ENCODE measurements around the gene VPREB3.
"Not testable (repeated sequence)": the region's sequence is repeated elsewhere in the genome, so short reads cannot be mapped to it uniquely, and the experiment has no call there.

The VPREB3 gene

DNA sequence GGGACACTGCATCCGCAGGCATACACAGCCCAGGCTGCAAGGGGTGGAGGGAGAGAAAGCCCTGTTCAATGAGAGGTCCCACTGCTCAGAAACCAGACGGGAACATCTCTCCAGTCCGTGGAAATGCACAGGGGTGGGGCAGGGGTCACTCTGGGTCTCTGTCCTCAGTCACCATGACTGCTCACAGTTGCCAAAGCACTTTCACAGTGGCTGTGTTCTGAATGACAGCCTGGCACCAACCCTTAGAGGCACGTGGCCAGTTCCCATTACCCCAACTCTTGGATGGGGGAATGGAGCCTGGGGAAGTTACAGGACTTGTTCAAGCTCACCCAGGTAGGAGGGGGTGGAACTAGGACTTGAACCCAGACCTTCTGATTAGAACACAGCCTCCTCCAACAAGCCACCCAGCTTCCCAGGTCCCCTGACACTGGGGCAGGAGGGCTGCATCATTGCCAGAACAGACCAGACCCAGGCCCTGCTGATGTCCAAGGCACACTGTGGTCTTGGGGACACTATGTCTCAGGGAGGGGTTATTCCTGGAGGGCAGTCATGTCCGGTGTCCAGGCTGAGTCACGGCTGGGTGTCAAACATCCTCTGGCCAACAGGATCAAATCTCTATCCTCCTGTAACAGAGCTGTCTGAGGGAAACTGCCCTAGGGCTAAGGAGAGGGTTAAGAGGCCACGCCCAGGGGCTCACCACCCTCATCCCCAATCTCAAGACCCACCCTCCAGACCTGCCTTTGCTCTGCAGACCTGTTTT lies 11.5 kb downstream of the VPREB3 start:
- no peak for DNase-seq (ENCODE audit: low read depth in 2 of 2)

DNA sequence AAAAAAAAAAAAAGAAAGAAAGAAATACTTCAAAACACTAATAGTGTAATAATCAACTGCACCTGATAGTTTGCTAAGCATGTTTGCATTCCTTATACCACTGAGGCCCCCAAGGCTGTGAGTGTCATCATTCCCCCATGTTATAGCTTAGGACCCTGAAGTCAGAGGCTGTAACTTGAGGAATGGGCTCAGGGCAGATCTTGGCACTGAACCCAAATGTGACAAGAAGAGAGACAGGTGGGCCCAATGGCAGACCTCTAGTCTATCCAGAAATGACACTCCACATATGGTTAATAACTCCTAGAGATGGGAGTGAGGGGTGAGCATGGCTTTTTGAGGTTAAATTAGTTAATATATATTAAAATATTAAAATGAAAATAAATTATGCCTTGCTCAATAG lies 16.5 kb downstream of the VPREB3 start:
- DNase-seq (ENCODE audit: low read depth in 2 of 2) = no peak

DNA sequence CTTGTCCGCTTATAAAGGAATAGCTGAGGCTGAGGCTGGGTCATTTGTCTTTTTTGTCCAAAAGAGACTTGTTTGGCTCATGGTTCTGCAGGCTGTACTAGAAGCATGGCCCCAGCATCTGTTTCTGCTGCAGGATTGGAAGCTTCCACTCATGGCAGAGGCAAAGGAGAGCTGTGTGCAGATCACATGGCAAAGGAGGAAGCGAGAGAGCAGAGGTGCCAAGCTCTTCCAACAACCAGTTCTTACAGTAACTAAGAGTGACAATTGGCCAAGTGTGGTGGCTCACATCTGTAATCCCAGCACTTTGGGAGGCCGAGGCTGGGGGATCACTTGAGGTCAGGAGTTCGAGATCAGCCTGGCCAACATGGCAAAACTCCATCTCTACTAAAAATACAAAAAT lies 26.1 kb downstream of the VPREB3 start:
- not testable (repeated sequence) for DNase-seq (ENCODE audit: low read depth in 2 of 2)

DNA sequence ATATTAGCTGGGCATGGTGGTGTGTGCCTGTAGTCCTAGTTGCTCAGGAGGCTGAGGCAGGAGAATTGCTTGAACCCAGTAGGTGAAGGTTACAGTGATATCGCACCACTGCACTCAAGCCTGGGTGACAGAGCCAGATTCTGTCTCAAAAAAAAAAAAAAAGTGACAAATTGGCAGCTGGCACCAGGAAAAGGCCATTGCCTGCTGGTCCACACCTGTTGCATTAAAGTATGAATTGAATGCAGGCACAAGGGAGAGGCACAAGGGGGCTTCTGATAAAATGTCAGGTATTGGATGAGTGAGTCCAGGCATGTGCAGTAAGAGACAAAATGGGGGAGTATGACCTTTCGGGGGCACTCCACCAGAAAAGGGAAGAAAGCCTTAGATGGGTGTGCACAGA lies 31.5 kb downstream of the VPREB3 start:
- no peak for DNase-seq (ENCODE audit: low read depth in 2 of 2)

DNA sequence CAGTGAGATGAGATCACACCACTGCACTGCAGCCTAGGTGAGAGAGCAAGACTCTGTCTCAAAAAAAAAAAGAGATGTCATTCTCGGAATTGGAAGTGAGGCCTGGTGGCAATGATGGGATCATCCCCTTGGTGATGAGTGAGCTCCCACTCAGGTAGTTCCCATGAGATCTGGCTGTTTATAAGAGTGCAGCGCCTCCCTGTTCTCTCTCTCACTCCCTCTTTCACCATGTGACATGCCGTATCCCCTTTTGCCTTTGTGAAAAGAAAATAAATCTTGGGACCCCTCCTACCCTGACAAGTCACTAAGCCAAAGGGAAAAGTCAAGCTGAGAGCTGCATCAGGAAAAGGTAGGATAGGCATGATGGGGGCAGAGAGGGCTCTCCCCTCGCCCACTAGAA lies 32.1 kb downstream of the VPREB3 start:
- no peak for DNase-seq (ENCODE audit: low read depth in 2 of 2)

DNA sequence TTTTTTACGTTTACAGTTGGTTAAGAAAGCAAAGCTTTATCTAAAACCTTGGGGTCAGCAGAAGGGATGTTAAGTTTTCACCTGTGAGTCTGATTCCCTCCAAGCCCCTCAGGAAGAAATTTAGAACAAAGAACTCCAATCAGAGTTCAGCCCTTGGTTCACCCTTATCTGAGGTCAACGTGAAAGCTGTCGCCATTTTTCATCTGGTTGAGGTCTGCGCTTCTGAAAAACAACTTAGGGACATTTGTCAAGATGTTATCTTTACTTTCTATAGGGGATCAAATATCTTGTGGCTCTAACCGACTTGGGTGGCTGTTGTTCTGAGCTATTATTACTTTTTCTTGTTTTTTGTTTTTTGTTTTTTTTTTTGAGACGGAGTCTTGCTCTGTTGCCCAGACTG lies 33.4 kb downstream of the VPREB3 start:
- DNase-seq (ENCODE audit: low read depth in 2 of 2) = no peak

DNA sequence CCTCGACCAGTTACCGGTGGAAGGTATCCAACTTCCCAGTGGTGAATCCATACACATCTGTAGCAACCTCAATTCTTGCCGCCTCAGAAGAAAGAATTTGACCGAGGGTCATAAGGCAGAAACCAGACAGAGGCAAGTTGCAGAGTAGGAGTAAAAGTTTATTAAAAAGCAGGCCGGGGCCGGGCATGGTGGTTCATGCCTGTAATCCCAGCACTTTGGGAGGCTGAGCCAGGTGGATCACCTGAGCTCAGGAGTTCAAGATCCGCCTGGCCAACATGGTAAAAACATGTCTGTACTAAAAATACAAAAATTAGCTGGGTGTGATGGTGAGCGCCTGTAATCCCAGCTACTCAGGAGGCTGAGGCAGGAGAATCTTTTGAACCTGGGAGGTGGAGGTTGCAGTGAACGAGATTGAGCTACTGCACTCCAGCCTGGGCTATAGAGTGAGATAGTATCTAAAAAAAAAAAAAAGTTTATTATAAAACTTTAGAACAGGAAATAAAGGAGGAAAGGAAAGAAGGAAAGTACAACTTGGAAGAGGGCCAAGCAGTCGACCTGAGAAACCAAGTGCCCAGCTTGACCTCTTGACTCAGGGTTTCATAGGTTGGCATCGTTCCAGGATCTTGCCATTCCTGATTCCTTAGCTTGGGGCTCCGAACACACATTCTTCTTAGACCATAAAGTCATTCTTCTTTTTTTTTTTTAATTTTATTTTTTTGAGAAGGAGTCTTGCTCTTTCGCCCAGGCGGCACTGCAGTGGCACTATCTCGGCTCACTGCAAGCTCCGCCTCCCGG lies 35.7 kb downstream of the VPREB3 start:
- DNase-seq (ENCODE audit: low read depth in 2 of 2) = no peak

DNA sequence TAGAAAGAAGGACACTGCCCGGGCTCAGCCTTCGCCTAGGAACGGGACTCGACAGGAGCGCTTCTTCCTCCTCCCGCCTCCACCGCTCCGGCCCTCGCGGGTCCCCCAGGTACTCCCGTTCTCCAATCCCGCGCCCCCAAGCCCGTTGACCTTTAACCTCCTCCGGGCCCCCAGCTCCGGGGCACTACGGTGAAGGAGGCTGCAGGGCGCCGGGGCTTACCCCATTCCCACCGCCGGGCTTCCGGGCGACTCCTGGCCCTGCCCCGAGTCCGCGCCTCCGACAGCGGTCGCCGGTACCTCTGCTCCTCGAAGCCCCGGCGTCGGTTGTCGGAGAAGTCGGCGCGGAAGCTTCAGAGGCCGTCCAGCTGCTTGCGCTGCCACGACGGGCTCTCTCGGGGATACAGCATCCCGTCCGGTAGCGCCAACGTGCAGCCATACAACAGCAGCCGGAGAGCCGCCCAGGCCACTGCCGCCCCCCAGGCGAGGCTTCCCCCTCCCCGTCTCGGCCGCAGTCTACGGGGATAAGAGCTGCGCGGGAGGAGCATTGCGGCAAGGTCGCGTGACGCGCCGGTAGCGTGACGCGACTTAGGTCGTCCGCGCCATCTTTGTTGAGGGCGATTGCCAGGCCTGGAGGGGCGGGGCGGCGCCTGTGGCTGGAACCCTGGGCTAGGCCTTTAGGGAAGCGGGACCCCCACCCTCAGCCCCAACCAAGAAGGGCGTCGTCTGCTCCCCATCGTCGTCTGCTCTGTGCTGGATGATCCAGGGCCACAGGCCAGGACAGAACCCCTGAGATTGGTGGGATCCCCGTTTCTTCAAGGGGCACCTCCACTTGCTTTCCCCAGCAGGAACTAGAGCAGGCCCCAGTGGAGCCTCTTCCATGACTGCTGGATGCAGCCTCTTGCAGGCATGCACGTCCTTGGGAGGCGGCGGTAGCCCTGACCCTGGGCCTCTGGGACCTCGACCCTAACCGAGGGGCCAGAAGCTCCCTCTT lies 37.1 kb downstream of the VPREB3 start:
- DNase-seq (ENCODE audit: low read depth in 2 of 2) = peak; percentile 71 to 74

DNA sequence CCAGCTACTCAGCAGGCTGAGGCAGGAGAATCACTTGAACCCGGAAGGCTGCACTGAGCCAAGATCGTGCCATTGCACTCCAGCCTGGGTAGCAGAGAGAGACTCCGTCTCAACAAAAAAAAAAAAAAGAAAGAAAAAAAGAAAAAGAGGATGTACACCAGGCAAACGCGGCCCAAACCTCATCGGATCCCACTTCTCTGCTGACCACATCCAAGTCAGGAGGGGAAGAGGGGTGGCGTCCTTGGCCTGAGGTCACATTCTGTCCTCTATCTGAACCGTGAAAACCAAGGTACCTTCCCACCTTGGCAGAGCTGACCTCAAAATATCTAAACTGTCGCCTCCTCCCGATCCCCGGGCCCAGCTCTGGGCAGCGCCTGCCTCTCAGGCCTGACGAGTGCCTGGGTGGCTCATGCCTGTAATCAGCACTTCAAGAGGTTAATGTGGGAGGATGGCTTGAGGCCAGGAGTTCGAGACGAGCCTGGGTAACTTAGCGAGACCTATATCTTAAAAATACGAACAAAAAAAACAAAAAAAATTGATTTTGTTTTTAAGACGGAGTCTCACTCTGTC lies 38.3 kb downstream of the VPREB3 start:
- DNase-seq (ENCODE audit: low read depth in 2 of 2) = no peak

DNA sequence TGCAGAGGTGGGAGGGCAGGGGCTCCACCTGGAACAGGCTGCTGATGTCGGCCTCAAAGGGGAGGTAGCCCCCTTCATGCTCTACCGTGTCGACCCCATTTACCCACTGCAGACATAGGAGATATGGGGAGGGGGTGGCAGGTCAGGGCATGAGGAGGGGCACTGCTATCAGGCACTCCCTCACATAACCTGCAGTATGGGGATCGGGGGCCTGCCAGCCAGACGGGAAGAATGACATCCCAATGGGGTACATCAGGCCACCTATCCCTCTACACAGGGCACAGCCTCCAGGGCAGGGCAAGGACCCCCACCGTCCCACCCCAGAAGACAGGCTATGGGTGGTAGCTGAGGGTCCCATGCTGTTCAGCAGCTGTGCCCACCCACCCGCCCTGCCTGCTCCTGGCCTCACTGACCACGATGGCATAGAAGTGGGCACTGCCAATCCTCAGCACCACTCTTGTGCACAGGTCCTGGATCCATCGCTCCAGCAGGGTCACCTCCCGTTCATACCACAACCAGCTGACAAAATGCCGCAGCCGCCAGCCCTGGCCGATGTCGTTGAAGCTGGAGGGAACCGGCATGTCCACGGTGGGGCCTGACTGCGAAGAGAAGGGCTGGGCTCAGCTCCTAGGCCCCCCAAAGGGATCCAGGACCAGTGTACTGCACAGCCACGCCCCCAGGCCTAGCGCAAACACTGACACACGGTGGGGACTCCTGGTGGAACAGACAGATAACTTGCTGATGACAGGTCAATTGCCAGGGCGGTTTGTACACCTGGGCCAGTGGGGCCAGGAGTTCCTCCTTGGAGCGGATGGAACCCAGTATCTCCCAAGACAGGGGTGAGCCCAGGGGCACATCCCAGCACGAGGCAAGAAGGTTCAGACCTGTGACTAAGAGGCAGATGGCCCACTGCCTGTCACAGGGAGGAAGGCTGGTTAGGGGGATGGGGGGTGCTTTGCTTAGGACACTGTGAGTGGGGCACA lies 39.3 kb downstream of the VPREB3 start:
- DNase-seq (ENCODE audit: low read depth in 2 of 2) = no peak

DNA sequence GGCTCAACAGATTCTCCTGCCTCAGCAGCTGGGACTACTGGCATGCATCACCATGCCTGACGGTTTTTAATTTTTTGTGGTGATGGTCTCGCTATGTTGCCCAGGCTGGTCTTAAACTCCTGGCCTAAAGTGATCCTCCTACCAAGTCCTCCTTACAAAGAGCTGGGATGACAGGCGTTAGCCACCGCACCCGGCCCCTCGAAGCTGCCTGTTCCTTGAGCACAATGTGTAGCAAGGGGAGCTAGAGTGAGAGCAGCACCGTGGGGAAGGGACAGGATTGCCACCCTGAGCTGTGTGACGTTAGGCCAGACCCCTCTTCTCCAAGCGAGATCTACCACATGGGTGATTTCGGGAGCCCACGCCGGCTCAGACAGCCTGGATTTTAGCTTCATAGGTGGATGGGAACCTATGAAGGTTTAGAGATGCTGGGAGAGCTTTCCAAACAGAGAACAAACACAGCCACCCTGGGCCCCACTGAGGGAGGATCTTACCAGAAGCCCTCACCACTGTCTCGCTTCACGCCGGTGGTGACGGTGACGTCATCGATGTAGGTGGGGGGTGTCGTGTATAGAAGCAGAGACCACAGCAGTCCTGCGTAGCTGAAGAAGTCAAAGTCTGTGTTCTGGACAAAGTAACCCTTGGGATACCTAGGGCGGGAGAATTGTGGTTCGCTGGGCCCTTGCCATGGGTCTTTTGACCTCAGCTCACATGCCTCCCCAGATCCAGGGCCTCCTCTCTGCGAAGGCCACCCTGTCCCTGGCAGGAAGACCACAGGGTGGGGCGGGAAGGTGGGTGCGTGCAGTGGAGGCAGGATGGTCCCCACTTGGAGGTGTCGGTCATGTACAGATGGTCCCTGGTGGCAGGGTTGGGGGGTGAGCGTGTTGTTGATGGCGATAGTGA lies 40.3 kb downstream of the VPREB3 start:
- DNase-seq (ENCODE audit: low read depth in 2 of 2) = no peak

DNA sequence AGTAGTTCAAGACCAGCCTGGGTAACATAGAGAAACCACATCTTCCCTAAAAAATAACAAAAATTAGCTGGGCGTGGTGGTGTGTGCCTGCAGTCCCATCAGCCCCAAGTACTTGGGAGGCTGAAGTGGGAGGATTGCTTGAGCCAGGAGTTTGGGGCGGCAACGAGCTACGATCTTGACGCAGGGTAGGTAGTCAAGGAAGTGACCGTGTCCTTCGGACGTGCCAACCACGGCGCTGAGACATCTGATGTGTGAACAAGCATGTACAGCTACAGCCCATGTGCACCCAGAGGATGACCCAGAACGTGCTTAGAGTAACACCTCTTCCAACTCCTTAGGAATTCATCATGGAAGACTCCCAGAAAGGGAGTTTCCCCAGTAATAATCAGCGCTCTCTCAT lies 42.0 kb downstream of the VPREB3 start:
- no peak for DNase-seq (ENCODE audit: low read depth in 2 of 2)

DNA sequence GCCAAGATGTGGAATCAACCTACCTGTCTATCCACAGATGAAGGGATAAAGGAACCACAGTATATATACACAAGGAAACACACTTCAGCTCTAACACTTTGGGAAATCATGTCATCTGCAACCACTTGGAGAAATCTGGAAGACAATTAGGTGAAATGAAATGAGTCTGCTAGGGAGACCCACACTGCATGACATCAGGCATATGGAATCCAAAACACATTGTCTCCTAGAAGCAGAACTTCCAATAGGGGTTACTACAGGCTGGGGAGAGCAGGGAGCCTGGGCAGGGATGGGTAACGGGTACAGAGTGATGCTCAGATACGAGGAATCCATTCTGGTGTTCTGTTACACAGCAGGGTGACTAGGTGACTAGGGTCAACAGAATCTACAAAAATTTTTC lies 45.1 kb downstream of the VPREB3 start:
- DNase-seq (ENCODE audit: low read depth in 2 of 2) = no peak

DNA sequence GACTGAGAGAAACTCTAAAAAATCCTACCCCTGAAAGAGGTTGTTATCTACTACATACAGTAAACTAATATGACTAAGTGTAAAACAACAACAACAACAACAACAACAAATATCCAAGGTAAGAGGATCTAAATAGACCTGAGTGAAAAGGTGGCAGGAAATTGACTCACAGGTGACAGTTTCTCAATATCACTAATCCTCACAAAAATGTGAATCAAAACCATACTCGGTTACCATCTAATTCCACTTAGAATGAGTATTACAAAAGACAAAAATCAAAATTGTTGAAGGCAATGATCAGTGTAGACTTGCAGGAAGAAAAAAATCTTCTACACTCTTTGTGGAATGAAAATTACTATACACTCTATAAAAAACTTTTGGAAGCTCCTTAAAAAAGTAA lies 46.0 kb downstream of the VPREB3 start:
- no peak for DNase-seq (ENCODE audit: low read depth in 2 of 2)

DNA sequence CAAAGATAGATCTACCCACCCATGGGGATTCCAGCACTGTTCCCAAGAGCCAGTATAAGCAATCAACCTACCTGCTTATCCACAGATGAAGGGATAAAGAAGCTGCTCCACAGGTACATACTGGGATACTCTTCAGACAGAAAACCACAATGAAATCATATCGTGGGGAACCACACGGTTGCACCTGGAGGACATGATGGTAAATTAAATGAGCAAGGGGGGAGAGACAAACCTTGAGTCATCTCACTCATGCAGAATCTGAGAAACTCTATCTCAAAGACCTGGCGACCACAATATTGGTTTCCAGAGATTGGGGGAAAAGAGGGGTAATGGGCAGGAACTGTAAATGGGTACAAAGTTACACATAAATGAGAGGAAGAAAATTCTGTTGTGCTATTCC lies 48.9 kb downstream of the VPREB3 start:
- DNase-seq (ENCODE audit: low read depth in 2 of 2) = no peak

DNA sequence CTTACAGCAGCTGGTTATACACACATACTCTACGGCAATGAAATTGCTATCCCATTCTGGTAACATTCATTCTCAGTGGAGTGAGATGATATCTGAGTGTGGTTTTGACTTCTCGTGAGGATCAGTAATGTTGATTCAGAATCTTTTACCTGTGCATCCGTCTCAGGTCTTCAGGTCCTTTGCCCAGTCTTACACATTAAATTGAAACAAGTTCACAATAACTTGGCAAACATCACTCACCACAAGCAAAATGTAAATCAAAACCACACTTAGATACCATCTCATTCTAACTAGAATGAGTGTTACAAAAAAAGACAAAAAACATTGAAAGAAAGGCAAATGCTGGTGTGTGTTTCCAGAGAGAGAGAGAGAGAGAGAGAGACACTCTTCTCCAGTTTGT lies 49.4 kb downstream of the VPREB3 start:
- no peak for DNase-seq (ENCODE audit: low read depth in 2 of 2)

DNA sequence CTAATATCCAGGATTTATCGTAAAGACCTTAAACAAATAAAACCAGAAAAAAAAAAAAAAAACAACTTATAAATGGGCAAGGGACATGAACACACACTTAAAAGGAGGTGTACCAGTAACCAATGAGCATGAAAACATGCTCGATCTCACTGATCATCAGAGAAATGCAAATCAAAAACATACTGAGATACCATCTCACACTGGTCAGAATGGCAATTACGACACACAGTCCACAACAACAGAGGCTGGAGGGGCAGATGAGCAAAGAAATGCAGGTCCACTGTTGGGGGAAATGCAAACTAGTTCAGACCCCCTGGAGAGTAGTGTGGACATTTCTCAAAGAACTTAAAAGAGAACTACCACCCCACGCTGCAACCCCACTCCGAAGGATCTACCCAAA lies 50.2 kb downstream of the VPREB3 start:
- DNase-seq (ENCODE audit: low read depth in 2 of 2) = no peak

All from stimulated activated CD4-positive, alpha-beta T cell treated with anti-CD3 and anti-CD28 coated beads, Interleukin-1b, Interleukin-23, amount 100 ng/mL, for 4 hours (primary cell).